ENCODE results near the gene GPLD1. TPM values are rescaled to one million over a fixed set of nuclear protein-coding genes. Genes with fewer than 3 reads are reported as not detected.

The GPLD1 gene
- total RNA-seq, 1 donor from 2014 or later, result 0.26 TPM

DNA sequence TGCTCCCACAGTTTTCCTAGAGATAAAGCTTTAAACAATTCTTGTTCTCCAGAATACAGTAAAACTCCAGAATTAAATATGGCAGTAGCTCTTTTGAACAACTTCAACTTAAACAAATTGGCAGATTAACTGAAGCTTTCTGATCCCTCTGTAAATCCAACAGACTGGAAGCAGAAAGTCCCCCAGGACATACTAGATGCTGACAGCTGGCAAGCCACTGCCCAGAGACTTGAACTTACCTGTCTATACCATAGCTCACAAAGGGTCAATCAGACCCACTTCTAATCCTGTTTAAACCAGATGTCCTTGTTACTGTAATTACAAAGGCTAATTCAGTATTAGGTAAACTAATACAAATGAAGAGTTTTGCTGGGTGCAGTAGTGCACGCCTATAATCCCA lies 12.3 kb downstream of the GPLD1 start:
- FAIRE-seq, result no peak
- Histone ChIP-seq H3K4me3 (ENCODE audit: low read depth, low read length) (no peak overlapping the region), H3K36me3 (ENCODE audit: control insufficient read depth, insufficient read depth, low read length) (no peaks in the 10 kb centered on the region), H3K27me3 (ENCODE audit: control insufficient read depth, insufficient read depth, low read length) (no peaks in the 10 kb centered on the region)
- no peak for DNase-seq (ENCODE audit: low read depth)
- TF ChIP-seq, protein P1, sequence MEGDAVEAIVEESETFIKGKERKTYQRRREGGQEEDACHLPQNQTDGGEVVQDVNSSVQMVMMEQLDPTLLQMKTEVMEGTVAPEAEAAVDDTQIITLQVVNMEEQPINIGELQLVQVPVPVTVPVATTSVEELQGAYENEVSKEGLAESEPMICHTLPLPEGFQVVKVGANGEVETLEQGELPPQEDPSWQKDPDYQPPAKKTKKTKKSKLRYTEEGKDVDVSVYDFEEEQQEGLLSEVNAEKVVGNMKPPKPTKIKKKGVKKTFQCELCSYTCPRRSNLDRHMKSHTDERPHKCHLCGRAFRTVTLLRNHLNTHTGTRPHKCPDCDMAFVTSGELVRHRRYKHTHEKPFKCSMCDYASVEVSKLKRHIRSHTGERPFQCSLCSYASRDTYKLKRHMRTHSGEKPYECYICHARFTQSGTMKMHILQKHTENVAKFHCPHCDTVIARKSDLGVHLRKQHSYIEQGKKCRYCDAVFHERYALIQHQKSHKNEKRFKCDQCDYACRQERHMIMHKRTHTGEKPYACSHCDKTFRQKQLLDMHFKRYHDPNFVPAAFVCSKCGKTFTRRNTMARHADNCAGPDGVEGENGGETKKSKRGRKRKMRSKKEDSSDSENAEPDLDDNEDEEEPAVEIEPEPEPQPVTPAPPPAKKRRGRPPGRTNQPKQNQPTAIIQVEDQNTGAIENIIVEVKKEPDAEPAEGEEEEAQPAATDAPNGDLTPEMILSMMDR (IDR thresholded peaks at IDR 0.05; ENCODE audit: insufficient read depth, low read length, severe bottlenecking), result no peak

DNA sequence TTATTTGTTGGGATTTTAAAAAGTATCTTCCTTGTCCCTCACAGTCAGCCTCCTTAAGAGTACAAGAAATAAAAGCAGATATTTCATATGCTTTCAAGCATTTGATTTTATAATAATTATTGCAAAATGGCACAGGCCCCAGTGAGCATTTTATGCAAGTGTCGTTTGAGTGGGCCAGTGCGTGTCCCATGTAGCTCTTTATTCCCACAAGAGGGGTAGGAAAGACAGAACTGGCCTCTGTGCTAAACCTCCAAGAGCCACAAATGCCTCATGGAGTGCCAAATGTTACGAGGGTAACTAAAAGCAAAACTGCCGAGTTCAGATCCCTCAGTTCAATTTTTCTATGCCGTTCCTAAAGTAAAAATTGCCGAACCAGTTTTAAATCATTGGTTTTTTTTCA lies 12.7 kb downstream of the GPLD1 start:
- FAIRE-seq (no peak), DNase-seq (ENCODE audit: low read depth) (no peak)
- no peaks in the 10 kb centered on the region for H3K27me3 ChIP-seq (ENCODE audit: control insufficient read depth, insufficient read depth, low read length)
- TF ChIP-seq, protein P1 (IDR thresholded peaks at IDR 0.05; ENCODE audit: insufficient read depth, low read length, severe bottlenecking), result no peak
- H3K36me3 ChIP-seq (ENCODE audit: control insufficient read depth, insufficient read depth, low read length), result no peaks in the 10 kb centered on the region
- H3K4me3 ChIP-seq (ENCODE audit: low read depth, low read length), result no peak overlapping the region

DNA sequence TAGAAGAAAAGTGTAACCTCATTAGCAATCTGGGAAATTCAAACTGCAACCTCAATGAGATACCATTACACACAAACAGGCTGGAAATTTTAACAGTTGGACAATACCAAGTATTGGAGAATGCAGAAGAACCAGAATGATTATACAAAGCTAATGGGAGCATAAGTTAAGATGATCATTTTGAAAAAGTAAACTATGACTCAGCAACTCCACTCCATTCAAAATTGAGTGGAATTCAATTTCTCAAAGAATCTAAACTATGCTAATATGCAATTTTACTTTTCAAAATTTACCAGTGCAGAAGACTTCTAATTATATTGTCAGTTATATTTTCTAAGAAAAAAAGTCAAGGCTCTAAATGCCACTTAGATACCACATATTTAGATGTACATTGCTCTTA lies 17.2 kb downstream of the GPLD1 start:
- no peaks in the 10 kb centered on the region for H3K27me3 ChIP-seq (ENCODE audit: control insufficient read depth, insufficient read depth, low read length)
- TF ChIP-seq, protein P1 (IDR thresholded peaks at IDR 0.05; ENCODE audit: insufficient read depth, low read length, severe bottlenecking), result no peak
- no peaks in the 10 kb centered on the region for H3K36me3 ChIP-seq (ENCODE audit: control insufficient read depth, insufficient read depth, low read length)
- H3K4me3 ChIP-seq (ENCODE audit: low read depth, low read length), result no peak overlapping the region
- no peak for FAIRE-seq
- DNase-seq (ENCODE audit: low read depth), result peak; percentile 29

DNA sequence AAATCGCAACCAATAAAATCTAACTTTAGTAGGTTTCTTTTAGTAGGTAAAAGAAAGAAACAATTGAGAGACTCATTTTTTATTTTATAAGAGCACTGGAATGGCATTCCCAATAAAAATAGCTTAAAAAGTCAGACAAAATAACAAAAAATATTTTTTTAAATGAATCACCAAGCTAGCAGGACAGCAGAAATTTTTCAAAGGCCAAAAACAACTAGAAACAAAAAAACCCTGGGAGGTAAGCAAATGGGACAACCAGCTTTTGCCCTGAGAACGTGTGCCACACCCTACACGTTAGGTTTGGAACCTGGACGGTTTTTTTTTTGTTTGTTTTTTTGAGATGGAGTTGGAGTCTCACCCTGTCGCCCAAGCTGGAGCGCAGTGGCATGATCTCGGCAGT lies 19.6 kb downstream of the GPLD1 start:
- FAIRE-seq (no peak), DNase-seq (ENCODE audit: low read depth) (no peak)
- no peak overlapping the region for H3K4me3 ChIP-seq (ENCODE audit: low read depth, low read length)
- TF ChIP-seq, protein P1 (IDR thresholded peaks at IDR 0.05; ENCODE audit: insufficient read depth, low read length, severe bottlenecking), result no peak
- no peaks in the 10 kb centered on the region for H3K36me3 ChIP-seq (ENCODE audit: control insufficient read depth, insufficient read depth, low read length)
- H3K27me3 ChIP-seq (ENCODE audit: control insufficient read depth, insufficient read depth, low read length), result no peaks in the 10 kb centered on the region

DNA sequence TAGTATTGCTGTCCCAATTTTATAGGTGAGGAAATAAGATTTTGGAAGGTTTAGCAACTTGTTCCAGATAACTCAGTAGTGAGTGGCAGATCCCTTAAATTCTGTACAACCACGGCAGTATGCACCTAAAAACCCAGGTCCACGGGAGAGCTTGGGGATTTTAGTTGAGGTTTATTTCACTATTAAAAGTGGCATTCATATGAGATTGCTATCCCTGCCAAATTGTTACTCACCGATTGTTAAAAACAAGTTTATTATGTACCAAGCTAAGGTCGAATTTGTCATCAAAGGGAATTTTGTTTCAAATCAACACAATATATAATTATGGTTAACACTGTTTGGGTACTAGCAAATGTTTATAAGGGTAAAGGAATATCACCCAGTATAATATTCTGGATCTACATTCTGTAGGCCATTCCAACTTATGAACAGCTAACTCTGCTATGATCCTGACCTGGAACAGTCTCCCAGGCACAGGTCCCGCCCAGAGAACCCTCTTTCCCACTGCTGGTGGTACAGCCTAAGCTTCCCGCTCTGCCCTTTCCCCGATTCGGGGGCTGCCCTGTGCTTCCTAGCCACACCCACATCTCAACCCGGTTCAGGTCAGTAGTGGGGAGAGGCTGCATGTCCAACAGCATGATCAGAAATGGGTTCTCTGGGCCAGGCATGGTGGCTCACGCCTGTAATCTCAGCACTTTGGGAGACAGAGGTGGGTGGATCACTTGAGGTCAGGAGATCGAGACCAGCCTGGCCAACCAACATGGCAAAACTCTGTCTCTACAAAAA lies 24.9 kb downstream of the GPLD1 start:
- H3K27me3 ChIP-seq (ENCODE audit: control insufficient read depth, insufficient read depth, low read length), result peaks cover 3% of the 10 kb centered on the region
- no peak for DNase-seq (ENCODE audit: low read depth)

More for the DNA sequence above, 24.9 kb downstream of the GPLD1 start:
- Histone ChIP-seq H3K4me3 (ENCODE audit: low read depth, low read length) (no peak overlapping the region), H3K36me3 (ENCODE audit: control insufficient read depth, insufficient read depth, low read length) (no peaks in the 10 kb centered on the region)
- no peak for FAIRE-seq
- TF ChIP-seq, protein P1 (IDR thresholded peaks at IDR 0.05; ENCODE audit: insufficient read depth, low read length, severe bottlenecking), result no peak
